SU-DHL-6 (cell line): ENCODE results near the gene PDP2.

ENCODE experiments used
- H2AFZ ChIP-seq: fragments of 200-600 bp; sonication (generic); 2 replicates; pipeline ENCODE4 v1.6.1; 2014; ENCODE audit warnings: low read depth, mild to moderate bottlenecking, moderate library complexity, mixed read lengths, antibody characterized with exemption, low read length; ENCODE audit not compliant: severe bottlenecking
- H3F3A ChIP-seq: fragments of 200-600 bp; shearing (Covaris generic); 2 replicates; pipeline ENCODE4 v1.6.0; 2016; ENCODE audit warnings: antibody characterized with exemption, mild to moderate bottlenecking; ENCODE audit not compliant: insufficient read depth
- H3K27ac ChIP-seq: fragments of 200-600 bp; sonication (generic); 2 replicates; pipeline ENCODE4 v1.5.1; 2016; ENCODE audit warnings: low read depth, mild to moderate bottlenecking, low read length, moderate library complexity, mixed read lengths
- H3K27me3 ChIP-seq: fragments of 200-600 bp; sonication (generic), shearing (Covaris generic); 2 replicates; pipeline ENCODE4 v1.6.0; 2014; ENCODE audit warnings: mild to moderate bottlenecking, low read length
- H3K36me3 ChIP-seq: fragments of 200-600 bp; sonication (generic); 2 replicates; pipeline ENCODE4 v1.6.1; 2014; ENCODE audit warnings: mild to moderate bottlenecking, low read length, mixed read lengths
- H3K4me2 ChIP-seq: fragments of 300-600, 200-600 bp; shearing (Covaris generic), sonication (generic); 2 replicates; pipeline ENCODE4 v1.6.0; 2014; ENCODE audit warnings: low read length, low read depth, mild to moderate bottlenecking; ENCODE audit not compliant: poor library complexity, severe bottlenecking
- H3K4me3 ChIP-seq: fragments of 200-600 bp; sonication (generic); 2 replicates; pipeline ENCODE4 v1.5.1; 2014; ENCODE audit warnings: antibody characterized with exemption, low read length, mild to moderate bottlenecking, mixed read lengths; ENCODE audit not compliant: insufficient read depth, poor library complexity, severe bottlenecking
- H3K79me2 ChIP-seq: fragments of 200-600 bp; sonication (generic); 2 replicates; pipeline ENCODE4 v1.6.1; 2014; ENCODE audit warnings: mild to moderate bottlenecking, low read length, moderate library complexity; ENCODE audit not compliant: insufficient read depth
- H3K9ac ChIP-seq: fragments of 200-600 bp; sonication (generic); 2 replicates; pipeline ENCODE4 v1.7.0; 2014; ENCODE audit warnings: mild to moderate bottlenecking, low read length
- H3K9me2 ChIP-seq: fragments of 200-600 bp; sonication (generic); replicated peaks from 2 replicates; pipeline ENCODE4 v1.6.1; 2014; ENCODE audit warnings: low read length; ENCODE audit not compliant: insufficient read depth
- H3K9me3 ChIP-seq: fragments of 200-600 bp; sonication (generic); 2 replicates; pipeline ENCODE4 v1.6.1; 2014; ENCODE audit warnings: low read length, mixed read lengths; ENCODE audit not compliant: insufficient read depth
- H4K20me1 ChIP-seq: fragments of 200-600 bp; sonication (generic); 2 replicates; pipeline ENCODE4 v1.6.1; 2014; ENCODE audit warnings: low read depth, mild to moderate bottlenecking, antibody characterized with exemption, low read length, moderate library complexity, mixed read lengths
- CTCF ChIP-seq: fragments of 200-600 bp; sonication (generic); IDR thresholded peaks from one replicate; pipeline ENCODE4 v1.5.1; 2017; ENCODE audit warnings: antibody characterized with exemption, mild to moderate bottlenecking, low read length, moderate library complexity; ENCODE audit not compliant: insufficient read depth, poor library complexity, severe bottlenecking
- EZH2phosphoT487 ChIP-seq: fragments of 200-600 bp; sonication (generic), shearing (Covaris generic); conservative IDR thresholded peaks from 2 replicates; pipeline ENCODE4 v1.6.1; 2018; ENCODE audit warnings: mild to moderate bottlenecking, antibody characterized with exemption, low read length, moderate library complexity, mixed read lengths

Gene PDP2

GRCh38 chr16:66899310-66899944 is 19.1 kb downstream of the PDP2 start:
- no peak overlapping the region for H3K4me3 ChIP-seq
- H3K4me2 ChIP-seq: no peak overlapping the region
- no peak overlapping the region for H2AFZ ChIP-seq
- no peaks in the 10 kb centered on the region for H3K9me3 ChIP-seq
- no peaks in the 10 kb centered on the region for H3K27me3 ChIP-seq
- H3K79me2 ChIP-seq: no peaks in the 10 kb centered on the region
- H3K36me3 ChIP-seq: no peaks in the 10 kb centered on the region
- H3K27ac ChIP-seq: no peak overlapping the region
- H4K20me1 ChIP-seq: no peaks in the 10 kb centered on the region
- no peak overlapping the region for H3K9ac ChIP-seq
- no peaks in the 10 kb centered on the region for H3K9me2 ChIP-seq
- TF ChIP-seq CTCF: no peak
- no peak for TF ChIP-seq EZH2phosphoT487
- H3F3A ChIP-seq: no peaks in the 10 kb centered on the region

- Histone ChIP-seq H3K27ac (no peak overlapping the region), H3K36me3 (no peaks in the 10 kb centered on the region), H3K9ac (no peak overlapping the region), H4K20me1 (no peaks in the 10 kb centered on the region), H3K4me2 (no peak overlapping the region), H3K27me3 (no peaks in the 10 kb centered on the region), H3F3A (no peaks in the 10 kb centered on the region), H3K4me3 (no peak overlapping the region), H3K79me2 (no peaks in the 10 kb centered on the region), H3K9me2 (no peaks in the 10 kb centered on the region), H2AFZ (no peak overlapping the region), H3K9me3 (no peaks in the 10 kb centered on the region)
- TF ChIP-seq EZH2phosphoT487: no peak
These were observed 19.8 kb downstream of the PDP2 start for GRCh38 chr16:66899945-66900710.

GRCh38 chr16:66900721-66901441 is 20.6 kb downstream of the PDP2 start:
- TF ChIP-seq EZH2phosphoT487 (no peak), CTCF (no peak)
- no peak overlapping the region for H2AFZ ChIP-seq
- H3K36me3 ChIP-seq: no peaks in the 10 kb centered on the region
- no peaks in the 10 kb centered on the region for H3K27me3 ChIP-seq
- no peak overlapping the region for H3K4me3 ChIP-seq
- no peak overlapping the region for H3K9ac ChIP-seq
- no peaks in the 10 kb centered on the region for H3K9me3 ChIP-seq
- H3K79me2 ChIP-seq: no peaks in the 10 kb centered on the region
- no peaks in the 10 kb centered on the region for H3K9me2 ChIP-seq
- H4K20me1 ChIP-seq: no peaks in the 10 kb centered on the region
- no peak overlapping the region for H3K27ac ChIP-seq
- H3F3A ChIP-seq: no peaks in the 10 kb centered on the region
- H3K4me2 ChIP-seq: no peak overlapping the region
